Muscle layer of duodenum (tissue), 2 donors: ENCODE measurements around the gene RPS6KC1.

Experiments
- H3K27ac ChIP-seq: one replicate; pipeline ENCODE4 v1.7.0; 2013; ENCODE audit warnings: mild to moderate bottlenecking, low read length
- H3K27me3 ChIP-seq: one replicate; pipeline ENCODE4 v1.7.0; 2013; ENCODE audit warnings: low read depth, mild to moderate bottlenecking, control low read depth, low read length
- H3K36me3 ChIP-seq, 2 donors: one replicate each; pipeline ENCODE4 v1.7.0; 2013; ENCODE audit warnings: low read length in 2 of 2, control low read depth in 1 of 2, mild to moderate bottlenecking in 1 of 2; ENCODE audit not compliant: insufficient read depth in 2 of 2, control insufficient read depth in 1 of 2
- H3K4me1 ChIP-seq, 2 donors: one replicate each; pipeline ENCODE4 v1.7.0; 2013; ENCODE audit warnings: low read length in 2 of 2, mild to moderate bottlenecking in 2 of 2, control low read depth in 1 of 2, moderate library complexity in 1 of 2; ENCODE audit not compliant: insufficient read depth in 2 of 2, control insufficient read depth in 1 of 2
- H3K4me3 ChIP-seq, 2 donors: one replicate each; pipeline ENCODE4 v1.7.0; 2013; ENCODE audit warnings: low read length in 2 of 2, low read depth in 1 of 2, mild to moderate bottlenecking in 1 of 2
- H3K9me3 ChIP-seq, 2 donors: one replicate each; pipeline ENCODE4 v1.7.0; 2013; ENCODE audit warnings: low read length in 2 of 2, control low read depth in 1 of 2, mild to moderate bottlenecking in 1 of 2; ENCODE audit not compliant: control insufficient read depth in 1 of 2
- donor health status: healthy.

Gene RPS6KC1

DNA sequence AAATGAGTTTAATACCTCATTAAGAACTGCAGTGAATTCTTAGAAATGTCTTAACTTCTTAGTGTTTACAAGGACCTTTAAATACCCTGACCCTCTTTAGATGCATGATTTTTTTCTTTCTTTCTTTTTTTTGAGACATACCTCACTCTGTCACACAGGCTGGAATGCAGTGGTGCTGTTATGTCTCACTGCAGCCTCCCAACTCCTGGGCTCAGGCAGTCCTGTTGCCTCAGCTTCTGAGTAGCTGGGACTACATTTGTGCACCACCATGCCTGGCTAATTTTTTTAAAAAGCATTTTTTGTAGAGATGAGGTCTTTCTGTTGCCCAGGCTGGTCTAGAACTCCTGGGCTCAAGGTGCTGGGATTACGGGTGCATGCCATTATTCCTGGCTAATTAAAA, 191.8 kb downstream of the RPS6KC1 start:
- no peaks in the 10 kb centered on the region for H3K27me3 ChIP-seq
- no peaks in the 10 kb centered on the region for H3K4me1 ChIP-seq

DNA sequence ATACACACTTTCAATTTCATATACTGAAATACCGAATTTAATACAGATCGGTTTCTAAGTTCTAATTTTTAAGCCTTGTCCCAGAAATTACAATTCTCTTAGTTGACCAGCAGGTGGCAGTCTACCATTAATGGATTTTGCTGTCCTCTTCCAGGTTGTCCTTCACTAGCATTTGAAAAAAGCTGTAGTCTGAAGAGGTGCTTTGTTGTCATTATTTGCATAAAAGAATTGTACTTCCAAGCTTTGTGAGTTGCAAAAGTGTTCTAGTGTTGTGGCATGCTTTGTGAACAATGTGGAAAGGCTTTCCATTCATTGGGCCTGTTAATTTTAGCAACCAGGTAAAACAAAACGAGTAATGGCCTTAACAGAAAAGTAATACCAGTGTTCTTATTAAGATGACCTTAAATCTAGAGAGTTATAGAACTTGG, 193.6 kb downstream of the RPS6KC1 start:
- no peaks in the 10 kb centered on the region for H3K9me3 ChIP-seq
- no peaks in the 10 kb centered on the region for H3K4me1 ChIP-seq
- no peaks in the 10 kb centered on the region for H3K27me3 ChIP-seq
- H3K36me3 ChIP-seq = peaks cover 13 to 17% of the 10 kb centered on the region in 2 donors
- H3K4me3 ChIP-seq = no peak overlapping the region
- no peak overlapping the region for H3K27ac ChIP-seq

More for the DNA sequence above, 191.8 kb downstream of the RPS6KC1 start:
- peaks cover 13 to 17% of the 10 kb centered on the region in 2 donors for H3K36me3 ChIP-seq
- no peaks in the 10 kb centered on the region for H3K9me3 ChIP-seq
- H3K27ac ChIP-seq = no peak overlapping the region
- no peak overlapping the region for H3K4me3 ChIP-seq

DNA sequence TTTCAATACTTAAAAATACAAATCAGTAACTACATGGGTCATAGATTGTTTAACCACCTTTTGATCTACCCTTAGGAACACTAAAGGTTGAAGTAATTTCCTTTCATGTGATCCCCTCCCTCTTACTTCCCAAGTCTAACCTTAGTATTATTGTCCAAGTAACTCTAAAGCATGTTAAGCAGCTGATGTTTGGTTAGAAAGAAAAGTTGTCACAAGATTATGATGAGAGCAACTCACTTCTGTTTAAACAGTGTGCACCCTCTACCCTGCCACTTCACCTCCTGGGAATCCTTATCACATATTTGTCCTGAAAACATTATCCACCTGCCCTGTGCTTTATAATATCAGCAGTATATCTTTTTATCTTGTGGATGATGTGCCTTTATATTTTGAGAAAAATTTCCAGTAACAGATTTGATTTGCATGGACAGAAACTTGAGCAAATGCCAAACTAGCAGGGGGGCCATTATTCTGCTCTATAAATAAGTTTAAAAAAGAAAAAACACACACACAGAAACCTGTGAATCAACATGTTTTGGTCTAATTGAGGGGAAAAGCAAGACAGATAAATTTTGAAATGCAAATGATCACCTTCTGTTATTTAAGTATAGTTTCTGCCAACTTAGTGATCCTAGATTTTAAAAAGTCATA, 194.3 kb downstream of the RPS6KC1 start:
- H3K27me3 ChIP-seq = no peaks in the 10 kb centered on the region
- H3K9me3 ChIP-seq = no peaks in the 10 kb centered on the region
- no peak overlapping the region for H3K4me3 ChIP-seq
- H3K27ac ChIP-seq = no peak overlapping the region
- peaks cover 13 to 17% of the 10 kb centered on the region in 2 donors for H3K36me3 ChIP-seq
- no peaks in the 10 kb centered on the region for H3K4me1 ChIP-seq

DNA sequence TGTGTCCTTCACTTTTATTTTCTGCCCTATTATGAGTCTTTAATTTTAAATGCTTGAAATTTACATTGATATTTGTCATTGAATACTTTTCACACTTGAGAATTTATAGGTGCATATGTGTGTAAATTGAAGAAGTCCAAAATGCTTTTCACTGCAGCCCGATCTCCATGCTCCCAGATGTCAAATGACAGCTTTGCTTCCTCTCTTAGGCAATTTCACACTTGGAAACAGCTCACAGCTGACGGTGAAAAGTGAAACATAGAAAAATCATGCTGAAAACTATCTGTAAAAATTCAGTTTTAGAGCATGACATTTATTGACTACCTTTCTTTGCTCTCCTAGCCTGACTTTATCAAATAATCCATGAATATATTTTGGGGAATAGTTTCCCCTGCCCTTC, 196.0 kb downstream of the RPS6KC1 start:
- Histone ChIP-seq H3K27ac (no peak overlapping the region), H3K4me3 (no peak overlapping the region), H3K36me3 (peaks cover under 1 to 2% of the 10 kb centered on the region in 2 donors), H3K27me3 (no peaks in the 10 kb centered on the region), H3K4me1 (no peaks in the 10 kb centered on the region), H3K9me3 (no peaks in the 10 kb centered on the region)

DNA sequence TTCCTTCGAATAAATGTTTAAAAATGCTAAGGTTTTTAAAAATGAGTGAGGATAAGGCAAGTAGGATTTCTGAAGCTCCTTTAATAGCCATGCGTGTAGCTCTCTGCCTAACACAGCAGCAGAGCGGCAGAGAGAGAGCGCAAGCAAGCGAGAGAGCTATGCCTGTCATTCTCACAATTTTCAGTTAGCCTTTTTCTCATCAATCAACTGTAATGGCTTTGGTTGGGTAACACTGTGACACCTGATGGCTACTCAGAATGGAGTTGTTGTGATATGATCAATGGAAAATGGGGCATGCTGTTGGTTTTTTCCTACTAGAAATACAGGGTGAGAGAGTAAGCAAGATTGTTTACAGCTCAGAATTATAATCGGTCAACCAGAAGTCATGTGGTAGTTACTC, 198.4 kb downstream of the RPS6KC1 start:
- H3K9me3 ChIP-seq = no peaks in the 10 kb centered on the region
- H3K4me3 ChIP-seq = no peak overlapping the region
- no peaks in the 10 kb centered on the region for H3K36me3 ChIP-seq
- no peak overlapping the region for H3K27ac ChIP-seq
- H3K4me1 ChIP-seq = no peaks in the 10 kb centered on the region
- no peaks in the 10 kb centered on the region for H3K27me3 ChIP-seq

DNA sequence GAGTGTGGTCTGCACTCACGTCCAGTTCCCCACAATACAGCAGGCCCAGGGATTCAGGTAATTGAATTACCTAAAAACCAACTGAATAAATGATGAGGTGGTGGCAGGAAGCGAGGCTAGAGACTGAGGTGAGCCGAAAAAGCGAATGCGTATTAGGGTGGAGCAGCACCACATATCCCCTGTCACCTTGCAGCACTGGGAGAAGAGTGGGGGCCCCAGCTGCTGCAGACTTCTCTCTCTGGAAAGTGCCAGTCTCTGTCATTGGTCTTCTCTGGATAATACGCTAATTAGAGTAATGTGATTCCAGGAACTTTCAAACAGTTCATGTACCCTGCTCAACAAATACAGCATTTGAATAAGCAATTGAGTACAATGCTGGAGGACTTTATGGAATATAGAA, 199.0 kb downstream of the RPS6KC1 start:
- no peak overlapping the region for H3K4me3 ChIP-seq
- no peaks in the 10 kb centered on the region for H3K9me3 ChIP-seq
- no peaks in the 10 kb centered on the region for H3K36me3 ChIP-seq
- H3K27me3 ChIP-seq = no peaks in the 10 kb centered on the region
- H3K4me1 ChIP-seq = no peaks in the 10 kb centered on the region
- H3K27ac ChIP-seq = no peak overlapping the region

DNA sequence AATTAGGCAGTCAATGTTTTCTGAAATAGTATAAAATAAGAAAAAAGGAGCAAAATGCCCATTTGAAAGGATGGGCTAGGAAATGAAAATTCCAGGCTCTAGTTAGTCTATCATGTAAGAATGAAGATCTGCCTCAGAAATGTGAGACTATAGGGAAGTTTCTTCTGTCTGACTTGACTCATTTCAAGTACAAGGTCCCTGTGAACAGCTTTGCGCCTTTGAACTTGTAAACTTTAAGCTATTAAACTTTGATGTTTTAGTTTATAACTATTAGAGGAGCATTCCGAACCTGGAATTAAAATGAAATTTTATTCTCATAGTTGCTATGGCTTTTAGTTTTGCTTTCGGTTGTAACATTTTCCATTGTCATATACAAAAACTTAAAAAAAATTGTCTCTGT, 199.4 kb downstream of the RPS6KC1 start:
- H3K4me3 ChIP-seq = no peak overlapping the region
- no peaks in the 10 kb centered on the region for H3K36me3 ChIP-seq
- H3K27ac ChIP-seq = no peak overlapping the region
- no peaks in the 10 kb centered on the region for H3K9me3 ChIP-seq
- no peaks in the 10 kb centered on the region for H3K4me1 ChIP-seq
- H3K27me3 ChIP-seq = no peaks in the 10 kb centered on the region

DNA sequence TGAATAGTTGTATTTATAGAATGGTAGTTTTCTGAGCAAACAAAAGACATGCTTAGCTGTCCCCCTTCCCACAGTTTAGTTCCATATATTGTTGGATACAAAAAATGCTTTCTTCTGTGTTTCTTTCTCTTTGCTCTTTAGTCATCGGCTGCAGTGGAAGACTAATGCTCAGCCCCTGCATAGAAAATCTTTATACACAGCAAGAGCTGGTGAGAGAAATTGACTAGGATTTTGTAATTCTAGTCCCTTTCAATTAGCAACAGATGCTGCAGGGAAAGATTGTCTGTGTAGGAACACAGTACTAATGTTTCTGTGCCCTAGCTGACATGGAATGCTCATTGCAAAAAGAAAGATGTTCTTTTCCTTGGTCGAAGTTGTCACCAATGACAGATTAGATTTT, 200.9 kb downstream of the RPS6KC1 start:
- H3K4me3 ChIP-seq = no peak overlapping the region
- no peak overlapping the region for H3K27ac ChIP-seq
- no peaks in the 10 kb centered on the region for H3K27me3 ChIP-seq
- no peaks in the 10 kb centered on the region for H3K36me3 ChIP-seq
- no peaks in the 10 kb centered on the region for H3K4me1 ChIP-seq
- H3K9me3 ChIP-seq = no peaks in the 10 kb centered on the region

DNA sequence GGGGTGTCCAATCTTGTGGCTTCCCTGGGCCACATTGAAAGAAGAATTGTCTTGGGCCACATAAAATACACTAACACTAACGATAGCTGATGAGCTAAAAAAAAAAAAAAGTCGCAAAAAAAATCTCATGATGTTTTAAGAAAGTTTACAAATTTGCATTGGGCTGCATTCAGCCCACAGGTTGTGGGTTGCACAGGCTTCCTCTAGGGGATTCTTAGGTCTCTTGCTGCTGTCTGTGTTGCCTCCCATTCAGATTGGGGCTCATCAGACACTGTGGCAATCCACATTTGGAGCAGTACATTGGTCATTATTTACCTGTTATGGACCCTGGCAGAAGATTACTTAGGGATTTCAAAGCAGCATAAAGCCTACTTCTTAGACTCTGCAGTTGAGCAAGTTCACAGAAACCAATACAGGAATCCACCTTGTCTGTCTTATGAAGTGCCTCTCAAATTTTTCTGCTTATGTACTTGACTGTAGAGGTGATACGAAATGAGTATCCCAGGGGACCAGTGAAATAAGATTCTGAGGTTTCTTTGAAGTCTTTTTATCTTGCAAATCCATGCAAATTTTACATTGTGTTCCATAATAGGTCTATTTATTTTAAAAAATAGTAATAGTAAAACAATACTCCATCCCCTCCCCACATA, 205.5 kb downstream of the RPS6KC1 start:
- Histone ChIP-seq H3K27me3 (no peaks in the 10 kb centered on the region), H3K9me3 (no peaks in the 10 kb centered on the region), H3K27ac (no peak overlapping the region), H3K36me3 (no peaks in the 10 kb centered on the region), H3K4me3 (no peak overlapping the region), H3K4me1 (no peaks in the 10 kb centered on the region)

DNA sequence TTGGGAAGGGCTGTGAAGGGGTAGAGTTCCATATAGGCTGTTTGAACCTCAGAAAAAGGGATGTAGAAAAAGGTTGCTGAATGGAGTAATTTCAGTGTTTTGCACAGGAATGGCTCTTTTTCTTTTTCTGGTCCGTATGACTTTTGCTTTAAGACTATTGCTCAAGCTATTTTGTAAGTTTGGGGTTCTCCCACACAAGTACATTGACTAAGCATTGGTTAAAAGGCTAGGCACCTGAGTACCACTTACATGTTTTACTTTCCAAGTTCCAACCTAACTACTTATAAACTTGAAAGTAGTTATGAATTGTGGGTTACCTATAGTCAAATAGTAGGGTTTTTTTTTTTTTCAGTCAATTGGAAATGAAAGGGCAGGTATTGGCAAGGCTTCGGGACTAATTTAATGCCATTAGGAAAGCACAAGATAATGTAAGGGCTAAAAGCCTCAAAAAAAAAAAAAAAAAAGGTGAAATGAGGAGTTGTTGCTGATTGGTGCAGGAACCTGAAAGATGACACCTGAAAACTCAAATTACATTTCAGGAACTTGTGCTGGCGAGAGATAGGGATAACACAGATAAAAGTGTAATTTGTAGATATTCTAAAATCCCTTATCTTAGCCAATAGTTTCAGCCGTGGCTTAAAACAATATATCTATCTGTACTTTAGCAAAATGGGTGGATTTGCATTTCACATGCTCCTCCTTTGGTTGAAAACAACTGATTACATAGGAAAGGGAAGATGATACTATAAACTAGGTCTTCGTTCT, 209.5 kb downstream of the RPS6KC1 start:
- Histone ChIP-seq H3K9me3 (no peaks in the 10 kb centered on the region), H3K36me3 (peaks cover 3 to 5% of the 10 kb centered on the region in 2 donors), H3K27me3 (no peaks in the 10 kb centered on the region), H3K4me1 (no peaks in the 10 kb centered on the region), H3K4me3 (no peak overlapping the region), H3K27ac (no peak overlapping the region)

DNA sequence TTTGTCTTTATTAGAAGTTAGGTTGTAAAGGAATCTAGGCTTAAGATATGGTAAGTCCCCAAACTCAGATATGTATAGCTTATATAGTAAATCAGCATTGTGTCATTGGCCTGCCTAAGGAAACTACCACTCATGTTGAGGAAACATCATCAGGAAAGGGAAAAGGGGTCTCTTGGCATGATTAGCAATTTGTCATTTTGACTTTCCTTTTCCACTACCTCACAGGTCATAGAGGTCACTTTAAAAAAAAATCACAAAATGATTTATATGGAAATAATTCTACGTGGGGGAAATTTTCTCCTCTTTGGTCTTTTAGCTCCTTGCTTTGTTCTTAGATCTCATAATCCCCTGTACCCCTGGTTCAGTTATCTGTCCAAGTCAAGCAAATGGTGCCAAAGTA, 213.5 kb downstream of the RPS6KC1 start:
- peaks cover 5 to 8% of the 10 kb centered on the region in 2 donors for H3K36me3 ChIP-seq
- H3K4me1 ChIP-seq = no peaks in the 10 kb centered on the region
- no peak overlapping the region for H3K27ac ChIP-seq
- H3K27me3 ChIP-seq = no peaks in the 10 kb centered on the region
- H3K4me3 ChIP-seq = no peak overlapping the region
- peaks cover 0 to 3% of the 10 kb centered on the region in 2 donors for H3K9me3 ChIP-seq
